Measurements from ENCODE around the gene FAM53A.

Gene FAM53A

GRCh38 chr4:1600811-1601532 lies 83.1 kb downstream of the FAM53A start:
- no peak for TF ChIP-seq CTCF (IDR thresholded peaks at IDR 0.05; ENCODE audit: insufficient read depth, low read depth, low read length, missing control alignments)
- no peak overlapping the region for H3K4me3 ChIP-seq (ENCODE audit: low read depth, low read length)
- no peak for DNase-seq (ENCODE audit: low read depth)

GRCh38 chr4:1600211-1600780 lies 83.8 kb downstream of the FAM53A start:
- DNase-seq (ENCODE audit: low read depth): no peak
- TF ChIP-seq CTCF (IDR thresholded peaks at IDR 0.05; ENCODE audit: insufficient read depth, low read depth, low read length, missing control alignments): no peak
- H3K4me3 ChIP-seq (ENCODE audit: low read depth, low read length): no peak overlapping the region

GRCh38 chr4:1599491-1600210 lies 84.5 kb downstream of the FAM53A start:
- TF ChIP-seq CTCF (IDR thresholded peaks at IDR 0.05; ENCODE audit: insufficient read depth, low read depth, low read length, missing control alignments): no peak
- no peak for DNase-seq (ENCODE audit: low read depth)

GRCh38 chr4:1599026-1599481 lies 85.1 kb downstream of the FAM53A start:
- DNase-seq (ENCODE audit: low read depth): no peak
- no peak overlapping the region for H3K4me3 ChIP-seq (ENCODE audit: low read depth, low read length)
- TF ChIP-seq CTCF (IDR thresholded peaks at IDR 0.05; ENCODE audit: insufficient read depth, low read depth, low read length, missing control alignments): no peak

More at GRCh38 chr4:1599491-1600210, 84.5 kb downstream of the FAM53A start:
- H3K4me3 ChIP-seq (ENCODE audit: low read depth, low read length): no peak overlapping the region

GRCh38 chr4:1598206-1599025 lies 85.7 kb downstream of the FAM53A start:
- DNase-seq (ENCODE audit: low read depth): no peak
- no peak for TF ChIP-seq CTCF (IDR thresholded peaks at IDR 0.05; ENCODE audit: insufficient read depth, low read depth, low read length, missing control alignments)
- H3K4me3 ChIP-seq (ENCODE audit: low read depth, low read length): no peak overlapping the region
